NT2/D1 (cell line): ENCODE results near the gene ZFR.

Experiments
- YY1 ChIP-seq: IDR thresholded peaks from 2 replicates; pipeline ENCODE4 v1.6.1; 2011; ENCODE audit not compliant: insufficient read length, insufficient read depth
- ZNF274 ChIP-seq: IDR thresholded peaks from 2 replicates; pipeline ENCODE4 v1.6.1; 2011; ENCODE audit warnings: mild to moderate bottlenecking, low read depth, low read length

GRCh38 chr5:32383586-32383985 is 61.0 kb downstream of the ZFR start:
- TF ChIP-seq YY1 (no peak), ZNF274 (no peak)
